UCSD-AML1 (cell line): ENCODE measurements around the gene CDH23.
A peak's percentile ranks its signal among the peaks of the same experiment; 100 is the strongest.

ENCODE experiments used
- DNase-seq: peaks from one replicate; lab custom pipeline; 2025; ENCODE audit not compliant: unreplicated experiment; lab: John Stamatoyannopoulos, UW

CDH23 gene

GRCh38 chr10:71782221-71782916, 385.6 kb downstream of the CDH23 start:
- DNase-seq: peak; percentile 69

GRCh38 chr10:71782917-71783490, 386.3 kb downstream of the CDH23 start:
- DNase-seq: peak; percentile 69

- DNase-seq: no peak
These were observed 387.4 kb downstream of the CDH23 start for GRCh38 chr10:71783917-71784678.

GRCh38 chr10:71784679-71785272, 388.1 kb downstream of the CDH23 start:
- DNase-seq: no peak

- DNase-seq: no peak
These were observed 392.2 kb downstream of the CDH23 start for GRCh38 chr10:71788954-71789353.

- DNase-seq: no peak
These were observed 393.2 kb downstream of the CDH23 start for GRCh38 chr10:71789871-71790270.

GRCh38 chr10:71790749-71791440, 394.2 kb downstream of the CDH23 start:
- DNase-seq: no peak

GRCh38 chr10:71795248-71795647, 398.5 kb downstream of the CDH23 start:
- peak; percentile 41 for DNase-seq

- no peak for DNase-seq
These were observed 400.2 kb downstream of the CDH23 start for GRCh38 chr10:71796749-71797405.

- peak; percentile 87 for DNase-seq
These were observed 401.0 kb downstream of the CDH23 start for GRCh38 chr10:71797533-71798307.

GRCh38 chr10:71798308-71798624, 401.5 kb downstream of the CDH23 start:
- no peak for DNase-seq

GRCh38 chr10:71799112-71799511, 402.4 kb downstream of the CDH23 start:
- no peak for DNase-seq

- DNase-seq: no peak
These were observed 403.1 kb downstream of the CDH23 start for GRCh38 chr10:71799608-71800453.

- DNase-seq: no peak
These were observed 404.6 kb downstream of the CDH23 start for GRCh38 chr10:71801361-71801760.

GRCh38 chr10:71802235-71802634, 405.5 kb downstream of the CDH23 start:
- DNase-seq: no peak

GRCh38 chr10:71802715-71803488, 406.2 kb downstream of the CDH23 start:
- DNase-seq: no peak

GRCh38 chr10:71804077-71804476, 407.4 kb downstream of the CDH23 start:
- no peak for DNase-seq
